HG03378 (cell line): ENCODE results near the gene TNFRSF13B.

Source experiments
- ATAC-seq: cut with Tn5 transposase; IDR thresholded peaks from one replicate; pipeline ENCODE4 v1.9.1; 2021; ENCODE audit warnings: mild to moderate bottlenecking, moderate library complexity; ENCODE audit not compliant: unreplicated experiment

The TNFRSF13B gene

DNA sequence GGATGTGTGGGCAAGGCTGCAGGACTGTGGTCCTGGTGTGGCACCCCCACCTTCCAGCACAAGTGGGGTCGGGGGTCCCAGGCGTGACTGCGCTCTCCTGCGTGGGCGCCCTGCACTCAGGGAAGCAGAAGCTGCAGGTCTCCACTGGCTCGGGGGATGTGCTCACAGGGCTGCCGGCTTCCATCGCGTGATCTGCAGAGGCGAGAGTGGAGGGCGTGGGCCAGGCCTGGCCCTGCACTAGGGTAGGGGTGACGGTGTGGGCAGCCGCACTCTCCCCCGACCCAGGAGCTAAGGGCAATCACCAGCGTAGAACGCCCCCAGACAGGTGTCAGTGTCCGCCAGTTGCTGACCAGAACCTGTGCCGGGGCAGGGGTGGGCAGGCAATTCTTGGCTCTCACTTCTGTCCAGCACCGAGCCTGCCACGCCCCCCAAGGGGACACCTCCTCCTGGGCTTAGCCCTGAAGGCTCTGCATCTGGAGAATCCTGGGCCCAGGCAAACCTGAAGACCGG is 32.3 kb downstream of the TNFRSF13B start:
- no peak for ATAC-seq

DNA sequence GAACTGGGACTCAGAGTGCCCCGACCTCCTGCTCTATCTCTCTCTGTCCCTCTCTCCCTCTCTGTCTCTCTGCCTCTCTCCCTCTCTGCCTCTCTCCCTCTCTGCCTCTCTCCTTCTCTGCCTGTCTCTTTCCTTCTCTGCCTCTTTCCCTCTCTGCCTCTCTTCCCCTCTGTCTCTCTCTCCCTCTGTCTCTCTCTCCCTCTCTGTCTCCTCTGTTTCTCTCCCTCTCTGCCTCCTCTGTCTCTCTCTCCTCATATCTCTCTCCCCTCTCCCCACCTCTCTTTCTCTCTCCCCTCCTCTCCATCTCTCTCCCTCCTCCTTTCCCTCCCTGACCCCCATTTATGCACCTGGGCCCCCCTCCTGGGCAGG is 32.7 kb downstream of the TNFRSF13B start:
- no peak for ATAC-seq

DNA sequence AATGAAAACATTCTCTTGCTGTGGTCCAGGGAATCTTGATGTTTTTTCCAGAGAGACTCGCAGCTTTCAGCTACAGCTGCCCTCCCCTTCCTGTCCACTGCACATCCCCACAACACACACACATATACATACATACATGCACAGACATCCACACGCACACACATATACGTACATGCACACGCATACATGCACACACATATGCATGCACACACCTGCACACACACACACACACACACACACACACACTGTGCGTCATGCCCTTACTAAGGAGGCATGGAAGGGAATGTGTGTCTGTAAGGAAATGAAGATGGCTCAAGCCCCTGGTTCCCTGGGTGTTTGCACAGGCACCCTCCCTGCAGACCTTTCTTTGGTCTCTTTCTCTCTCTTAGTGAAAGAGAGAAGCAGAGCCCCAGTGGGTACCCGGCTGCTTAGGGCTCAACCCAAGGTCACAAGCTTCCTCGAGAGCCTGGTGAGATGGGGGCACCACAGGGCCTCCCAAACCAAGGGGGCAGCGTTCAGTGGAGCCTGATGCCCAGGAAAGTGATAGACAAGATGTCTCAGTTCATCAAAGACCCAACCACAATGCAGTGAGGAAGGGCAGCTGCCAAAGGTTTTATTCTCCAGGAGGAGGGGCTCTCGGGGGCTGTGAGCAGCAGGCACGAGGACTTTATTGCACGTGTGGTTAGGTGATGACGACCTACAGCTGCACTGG is 33.3 kb downstream of the TNFRSF13B start:
- ATAC-seq, result no peak

DNA sequence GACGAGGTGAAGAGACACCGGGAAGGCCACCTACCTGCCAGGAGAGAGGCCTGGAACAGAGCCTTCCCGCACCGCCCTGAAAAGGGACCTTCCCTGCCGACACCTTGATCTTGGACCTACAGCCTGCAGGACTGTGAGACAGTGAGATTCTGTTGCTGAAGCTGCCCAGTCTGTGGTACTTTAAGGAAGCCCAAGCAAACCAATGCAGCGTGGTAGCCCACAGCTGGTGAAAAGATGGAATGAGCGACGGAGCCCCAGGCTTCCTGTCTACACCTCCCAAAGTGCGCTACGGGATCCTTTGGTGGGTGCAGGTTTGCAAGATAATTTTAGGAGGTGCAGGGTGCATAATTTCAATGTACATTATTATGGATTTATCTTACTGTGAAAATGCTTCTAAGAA is 33.9 kb downstream of the TNFRSF13B start:
- ATAC-seq, result no peak

DNA sequence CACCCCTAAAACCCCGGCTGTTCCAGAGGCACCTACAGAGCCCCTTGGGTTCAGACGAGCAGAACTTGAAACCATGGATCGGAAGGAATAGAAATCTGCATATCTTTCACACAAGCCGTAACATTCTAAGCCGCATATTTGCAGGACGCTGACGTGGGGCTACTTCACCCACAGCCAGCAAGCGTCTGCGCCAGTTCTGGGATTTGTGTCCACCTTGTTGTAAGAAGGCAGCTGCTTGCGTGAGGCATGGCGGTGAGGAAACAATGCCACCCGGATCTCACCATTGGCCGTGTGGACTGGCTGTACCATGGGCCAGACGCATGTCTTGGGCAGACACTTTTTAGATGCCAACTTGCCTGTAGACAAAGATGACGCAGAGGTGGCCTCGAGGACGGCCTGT is 34.5 kb downstream of the TNFRSF13B start:
- no peak for ATAC-seq

DNA sequence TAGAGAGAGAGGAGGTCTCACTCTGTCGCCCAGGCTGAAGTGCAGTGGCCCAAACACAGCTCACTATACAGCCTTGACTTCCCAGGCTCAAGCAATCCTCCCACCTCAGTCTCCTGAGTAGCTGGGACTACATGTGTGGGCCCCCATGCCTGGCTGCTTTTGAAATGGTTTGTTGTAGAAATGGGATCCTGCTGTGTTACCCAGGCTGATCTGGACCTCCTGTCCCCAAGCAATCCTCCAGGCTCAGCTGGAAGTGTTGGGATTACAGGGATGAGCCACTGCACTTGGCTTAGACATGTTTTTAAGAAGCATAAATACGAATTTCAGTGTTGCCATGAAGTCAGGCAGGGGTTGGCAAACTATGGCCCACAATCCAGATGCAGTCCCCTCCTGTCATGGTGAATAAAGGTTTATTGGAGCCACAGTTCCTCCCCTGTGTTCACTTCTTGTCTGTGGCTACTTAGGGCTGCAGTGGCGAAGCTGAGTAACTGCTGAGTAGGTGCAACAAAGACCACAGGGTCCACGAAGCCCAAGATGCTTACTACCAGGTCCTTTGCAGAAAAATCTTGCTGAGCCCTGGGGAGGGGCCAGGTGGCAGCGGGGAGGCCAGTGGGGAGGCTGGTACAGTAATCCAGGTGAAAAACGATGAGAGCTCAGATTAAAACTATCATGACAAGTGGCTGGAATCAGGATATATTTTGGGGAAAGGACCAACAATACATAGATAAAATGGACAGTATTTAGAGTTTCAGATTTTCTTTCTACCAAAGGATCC is 35.2 kb downstream of the TNFRSF13B start:
- no peak for ATAC-seq

DNA sequence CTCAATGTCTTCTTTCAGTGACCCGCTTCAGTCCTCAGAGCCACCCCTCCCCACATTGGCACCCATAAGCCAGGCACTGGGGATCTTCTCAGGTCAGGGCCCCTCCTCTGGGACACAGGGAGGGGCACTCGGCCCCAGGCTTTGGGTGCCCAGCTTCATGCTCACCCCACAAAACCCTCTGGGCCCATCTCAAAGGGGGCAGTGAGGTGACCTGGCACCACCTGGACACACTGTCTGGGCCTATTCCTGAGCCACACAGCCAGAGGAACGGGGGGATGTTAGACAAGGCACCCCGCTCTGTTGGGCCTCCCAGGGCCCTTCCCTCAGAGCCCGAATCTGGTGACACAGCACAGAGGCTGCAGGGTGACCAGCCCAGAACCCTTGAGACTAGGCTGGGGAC is 36.1 kb downstream of the TNFRSF13B start:
- ATAC-seq, result no peak

DNA sequence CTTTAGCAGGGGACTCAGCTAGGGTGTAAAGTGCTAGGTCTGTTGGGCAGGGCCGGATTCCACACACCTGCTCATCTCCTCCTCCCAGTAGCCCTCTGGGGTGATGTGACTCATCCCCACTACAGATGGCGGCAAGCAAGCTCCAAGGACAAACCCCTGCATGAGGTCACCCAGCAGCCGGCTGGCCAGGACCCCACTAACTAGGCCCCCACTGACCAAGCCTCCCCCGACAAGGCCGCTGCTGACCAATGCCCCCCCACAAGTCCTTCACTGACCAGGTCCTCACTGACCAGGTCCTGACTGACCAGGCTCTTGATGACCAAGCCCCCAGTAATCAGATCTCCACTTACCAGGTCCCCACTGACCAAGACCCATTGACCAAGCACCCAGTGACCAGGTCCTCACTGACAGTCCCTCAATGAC is 36.7 kb downstream of the TNFRSF13B start:
- ATAC-seq, result no peak

DNA sequence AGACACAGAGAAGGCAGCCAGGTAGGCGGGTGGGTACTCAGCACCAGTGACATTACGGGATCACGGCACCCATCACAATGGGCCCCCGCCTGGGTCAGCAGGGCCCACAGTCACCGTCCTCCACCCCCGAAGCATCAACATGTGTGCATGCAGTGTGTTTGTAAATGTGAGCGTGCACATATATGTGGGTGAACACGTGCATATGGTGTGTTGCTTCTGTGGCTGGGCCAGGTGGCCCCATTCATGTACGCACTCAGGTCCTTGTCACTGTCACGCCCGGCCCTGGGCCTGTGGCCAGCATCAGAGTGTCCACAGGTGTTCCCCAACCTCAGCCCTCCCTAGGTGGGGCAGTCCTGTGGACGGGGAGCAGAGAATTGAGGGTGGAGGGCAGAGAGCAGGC is 37.1 kb downstream of the TNFRSF13B start:
- ATAC-seq, result no peak

DNA sequence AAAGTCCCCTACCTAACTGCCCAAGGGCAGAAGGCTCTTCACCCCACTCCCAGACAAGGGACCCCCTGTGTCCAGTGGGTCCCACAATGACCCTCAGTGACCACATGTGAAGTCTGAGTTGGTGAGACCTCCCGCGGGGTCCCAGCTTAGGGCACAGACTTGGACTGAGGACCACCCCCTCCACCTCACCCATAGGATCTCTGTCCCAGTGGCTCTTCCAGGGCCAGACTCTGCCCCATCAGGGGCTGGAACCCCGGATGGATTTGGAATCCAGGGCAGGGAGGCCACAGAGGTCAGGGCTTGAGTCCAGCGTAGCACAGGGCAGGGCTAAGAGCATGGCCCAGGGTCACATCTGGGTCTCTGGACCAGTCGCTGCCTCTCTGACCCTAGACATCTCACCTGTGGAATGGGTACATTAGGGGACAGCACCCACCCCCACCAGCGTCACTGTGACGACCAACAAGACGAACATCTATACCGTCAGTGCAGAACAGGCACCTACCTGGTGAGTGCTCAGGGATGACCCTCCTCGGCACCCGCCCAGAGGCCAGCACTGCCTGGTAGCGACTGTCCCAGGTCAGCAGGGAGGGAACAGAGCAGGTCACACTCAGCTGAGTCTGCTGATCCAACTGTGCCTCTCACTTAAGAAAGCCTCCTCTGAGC is 37.7 kb downstream of the TNFRSF13B start:
- ATAC-seq, result no peak

DNA sequence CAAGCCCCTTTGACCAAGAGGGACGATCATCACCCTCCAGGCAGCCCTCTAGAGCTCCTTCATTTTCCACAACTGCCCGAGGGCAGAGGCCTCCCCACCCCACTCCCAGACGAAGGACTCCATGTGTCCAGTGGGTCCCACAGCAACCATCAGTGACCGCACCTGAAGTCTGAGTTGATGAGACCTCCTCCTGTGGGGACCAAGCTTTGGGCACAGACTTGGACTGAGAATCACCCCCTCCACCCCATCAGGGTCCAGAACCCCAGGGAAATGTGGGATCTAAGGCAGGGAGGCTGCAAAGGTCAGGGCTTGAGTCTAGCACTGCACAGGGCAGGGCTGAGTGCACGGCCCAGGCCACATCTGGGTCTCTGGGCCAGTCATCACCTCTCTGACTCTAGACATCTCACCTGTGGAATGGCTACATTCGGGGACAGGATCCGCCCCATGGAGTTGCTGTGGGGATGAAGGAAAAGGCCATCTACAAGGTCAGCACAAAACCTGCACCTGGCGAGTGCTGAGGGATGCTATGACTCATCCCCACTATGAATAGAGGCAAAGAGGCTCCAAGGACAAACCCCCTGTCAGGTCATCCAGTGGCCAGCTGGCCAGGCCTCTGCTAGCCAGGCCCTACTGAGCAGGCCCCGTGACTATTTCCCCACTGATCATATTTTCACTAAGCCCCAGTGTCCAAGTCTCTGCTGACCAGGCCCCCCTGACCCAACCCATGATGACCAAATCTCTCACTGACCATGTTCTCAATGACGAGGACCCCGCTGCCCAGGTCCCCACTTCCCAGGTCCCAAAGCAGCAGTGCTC is 38.4 kb downstream of the TNFRSF13B start:
- no peak for ATAC-seq

DNA sequence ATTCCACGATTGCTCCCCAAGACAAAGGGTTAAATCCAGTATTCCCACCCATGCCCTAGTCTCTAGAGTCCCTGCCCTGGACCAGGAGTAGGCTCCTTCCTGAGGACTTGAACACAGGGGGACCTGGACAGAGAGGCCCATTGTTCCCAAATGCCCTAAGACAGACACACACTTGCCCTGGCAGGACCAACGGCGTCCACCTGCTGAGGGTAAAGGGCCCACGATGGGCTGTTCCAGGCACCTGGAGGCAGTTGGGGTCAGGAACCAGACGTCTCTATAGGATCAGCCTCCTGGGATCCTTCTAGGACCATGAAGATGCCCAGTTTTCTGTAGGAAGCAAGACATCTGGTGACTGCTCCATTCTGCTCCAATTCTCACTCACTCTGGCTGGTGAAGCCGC is 39.3 kb downstream of the TNFRSF13B start:
- ATAC-seq, result no peak

DNA sequence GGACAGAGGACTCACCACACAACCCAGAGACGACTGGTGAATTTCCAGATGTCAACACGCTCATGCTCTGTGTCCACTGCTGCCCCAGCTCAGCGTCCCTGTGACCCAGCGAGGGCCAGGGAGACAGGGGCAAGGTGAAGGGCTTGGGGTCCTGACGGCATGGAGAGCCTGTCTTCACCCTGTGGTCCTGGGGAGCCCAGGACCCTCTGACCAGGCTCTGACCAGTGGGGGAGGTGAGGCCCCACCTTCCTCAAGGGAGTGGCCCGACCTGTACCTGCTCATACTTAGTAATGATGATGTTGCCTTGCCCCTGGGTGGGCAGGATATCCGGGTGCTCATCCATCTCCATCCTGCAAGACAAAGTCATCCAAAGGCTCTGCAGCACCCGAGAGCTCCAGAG is 39.8 kb downstream of the TNFRSF13B start:
- no peak for ATAC-seq

DNA sequence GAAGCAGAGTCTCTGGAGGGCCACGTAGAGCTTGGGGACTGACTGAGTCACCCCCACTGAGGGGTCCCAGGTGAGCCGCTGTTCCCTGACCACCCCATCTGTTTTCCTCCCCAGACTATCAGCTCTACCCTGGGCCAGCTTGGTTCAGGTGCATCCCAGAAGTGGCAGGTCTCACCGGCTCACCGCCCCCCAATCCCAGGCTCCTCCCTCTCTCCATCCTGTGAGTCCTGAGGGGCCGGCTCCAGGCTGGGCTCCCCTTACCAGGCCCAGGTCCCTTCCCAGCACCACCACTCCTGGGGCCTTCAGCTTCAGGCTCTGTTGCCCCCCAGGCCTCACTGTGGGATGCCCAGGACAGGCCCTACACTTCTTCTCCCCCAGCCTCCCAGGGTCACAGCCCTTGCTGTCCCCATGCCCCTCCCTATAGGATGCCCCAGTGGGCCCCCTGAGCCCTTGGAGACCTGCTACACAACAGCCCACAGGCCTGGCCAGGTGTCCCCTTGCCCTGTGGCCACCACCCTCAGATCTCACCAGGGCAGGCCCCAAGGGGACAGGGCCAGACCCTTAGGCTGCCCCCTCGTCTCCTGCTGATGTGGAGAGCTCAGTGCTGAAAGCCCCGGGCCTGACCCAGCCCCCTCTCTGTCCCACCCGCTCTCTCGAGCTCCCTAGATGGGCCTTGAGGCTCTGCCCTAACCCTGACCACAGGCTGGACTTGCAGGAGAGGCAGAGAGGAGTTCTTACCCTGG is 40.4 kb downstream of the TNFRSF13B start:
- ATAC-seq, result no peak

DNA sequence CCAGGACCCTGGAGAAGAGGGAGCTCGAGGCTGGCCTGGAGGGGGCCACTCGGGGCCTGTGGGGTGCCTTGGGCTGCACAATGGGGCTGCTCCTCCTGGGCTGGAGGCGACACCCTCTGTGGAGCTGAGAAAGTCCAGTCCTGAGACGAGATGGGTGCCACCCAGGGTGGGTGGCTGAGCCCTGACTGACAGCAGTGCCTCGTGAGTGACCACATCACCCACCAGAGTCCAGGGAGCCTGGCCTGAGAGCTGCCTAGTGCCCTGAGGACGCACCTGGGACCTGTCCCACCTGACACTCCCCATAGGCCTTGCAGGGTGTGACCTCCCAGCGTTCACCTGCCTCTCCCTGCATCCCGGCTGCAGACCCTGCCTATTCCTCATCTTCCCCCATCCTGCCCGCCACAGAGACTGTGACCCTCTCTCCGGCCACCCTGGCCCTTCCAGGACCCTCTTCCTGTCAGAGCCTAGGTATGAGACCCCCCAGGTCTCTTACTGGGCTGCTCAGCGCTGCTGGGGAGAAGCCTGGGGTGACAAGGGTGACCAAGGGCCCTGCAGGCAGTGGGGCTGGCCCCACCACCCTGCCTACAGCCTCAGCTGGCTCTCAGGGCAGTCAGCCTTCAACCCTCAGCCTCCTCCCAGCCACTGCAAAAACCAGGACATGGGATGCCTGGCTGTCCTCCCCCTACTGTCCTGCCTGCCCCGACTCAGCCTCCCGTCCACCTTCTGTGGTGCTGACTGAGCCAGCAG is 41.2 kb downstream of the TNFRSF13B start:
- no peak for ATAC-seq

DNA sequence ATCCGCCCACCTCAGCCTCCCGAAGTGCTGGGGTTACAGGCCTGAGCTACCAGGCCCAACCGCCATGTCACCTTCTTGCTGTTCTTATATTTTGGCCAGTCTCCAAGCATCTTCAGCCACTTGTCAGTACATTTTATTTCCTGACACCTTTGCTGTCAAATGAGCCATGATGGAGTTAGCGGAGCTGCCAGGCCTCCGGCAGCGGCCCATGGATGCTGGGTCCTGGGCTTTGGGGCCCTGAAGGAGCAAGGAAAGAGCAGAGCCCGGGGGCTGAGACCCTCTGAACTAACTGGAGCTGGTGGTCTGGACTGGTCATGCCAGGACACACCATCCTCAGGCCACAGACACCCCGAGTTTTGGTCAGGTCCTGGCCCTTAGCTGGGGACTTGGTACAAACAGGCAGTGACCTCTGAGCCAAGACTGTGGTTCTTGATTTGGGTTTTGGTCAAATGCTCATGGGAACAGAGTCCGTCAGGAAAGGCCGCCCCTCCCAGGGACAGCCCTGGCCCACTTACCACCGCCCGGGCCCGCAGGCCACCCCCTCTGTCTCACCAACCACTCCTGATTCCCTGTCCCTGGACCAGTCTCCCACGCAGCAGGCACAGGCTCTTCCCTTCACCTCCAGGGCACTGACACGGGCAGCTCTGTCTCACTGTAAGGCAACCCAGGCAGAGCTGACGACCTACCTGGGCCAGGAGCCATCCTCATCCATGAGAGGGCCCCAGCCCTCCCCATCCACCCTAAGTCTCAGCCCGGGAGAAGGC is 42.0 kb downstream of the TNFRSF13B start:
- no peak for ATAC-seq

DNA sequence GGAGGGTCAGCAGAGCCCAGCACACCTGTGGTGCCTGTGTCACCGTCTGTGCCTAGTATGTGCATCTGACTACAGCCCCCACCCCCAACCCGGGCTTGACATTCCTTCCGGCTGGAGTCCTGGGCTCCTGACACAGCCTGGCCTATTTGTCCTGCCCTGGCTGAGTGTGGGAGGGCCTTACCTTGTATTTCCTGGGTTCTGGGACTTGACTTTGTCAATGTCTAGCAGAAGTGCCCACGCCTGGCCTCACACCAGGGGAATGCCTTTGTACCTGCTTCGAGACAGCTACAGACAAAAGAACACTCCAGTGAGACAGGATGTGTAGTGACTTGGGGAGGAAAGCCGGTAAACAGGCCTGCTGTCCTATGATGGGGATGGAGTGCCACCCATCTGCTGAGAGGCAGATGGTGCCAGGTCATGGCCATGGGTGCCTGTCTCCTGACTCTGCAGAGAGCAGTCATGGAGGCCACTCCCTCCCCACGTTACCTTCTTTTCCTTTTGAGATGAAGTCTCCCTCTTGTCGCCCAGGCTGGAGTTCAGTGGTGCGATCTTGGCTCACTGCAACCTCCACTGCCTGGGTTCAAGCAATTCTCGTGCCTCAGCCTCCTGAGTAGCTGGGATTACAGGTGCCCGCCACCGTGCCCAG is 42.8 kb downstream of the TNFRSF13B start:
- no peak for ATAC-seq

DNA sequence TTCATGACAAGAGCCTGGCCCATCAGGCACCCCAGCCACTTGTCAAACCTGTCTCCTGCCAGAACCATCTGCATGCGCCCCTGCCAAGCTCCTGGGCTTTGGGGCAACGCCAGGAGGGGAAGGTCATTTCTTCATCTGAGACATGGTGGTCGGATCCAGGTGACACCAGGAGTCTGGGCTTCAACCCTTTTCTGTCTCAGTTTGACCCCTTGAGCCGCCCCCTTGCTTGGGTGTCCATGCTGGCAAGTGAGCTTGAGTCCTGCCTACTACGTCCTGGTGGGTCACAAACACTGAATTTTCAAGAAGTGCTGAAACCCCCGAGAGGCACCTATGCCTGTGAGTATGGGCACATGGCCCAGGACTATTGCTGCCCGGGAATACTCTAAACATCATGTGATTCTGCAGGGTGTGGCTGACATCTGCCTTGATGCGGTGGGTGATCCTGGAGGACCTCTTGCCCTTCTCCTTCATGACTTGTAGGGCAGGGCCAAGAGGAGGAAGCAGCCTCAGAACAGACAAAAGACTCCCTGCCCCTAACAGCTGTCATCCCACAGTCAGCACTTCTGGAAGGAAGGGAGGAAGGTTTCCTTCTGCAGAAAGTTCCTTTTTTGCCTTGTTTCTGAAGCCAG is 43.4 kb downstream of the TNFRSF13B start:
- ATAC-seq, result no peak
